GM18499 (cell line): ENCODE measurements around the gene TIMM8A.
"Not testable (repeated sequence)": the region's sequence is repeated elsewhere in the genome, so short reads cannot be mapped to it uniquely, and the experiment has no call there.

Experiments
- ATAC-seq: cut with Tn5 transposase; IDR thresholded peaks from one replicate; pipeline ENCODE4 v1.9.1; 2021; ENCODE audit warnings: moderate number of reproducible peaks; ENCODE audit not compliant: insufficient read depth, unreplicated experiment

The TIMM8A gene

GRCh38 chrX:101362116-101362515 is 13.6 kb upstream of the TIMM8A start:
- no peak for ATAC-seq

GRCh38 chrX:101360390-101360789 is 11.8 kb upstream of the TIMM8A start:
- ATAC-seq: no peak

GRCh38 chrX:101359966-101360365 is 11.4 kb upstream of the TIMM8A start:
- ATAC-seq: no peak

- ATAC-seq: no peak
Observed at GRCh38 chrX:101357166-101357795, 8.7 kb upstream of the TIMM8A start.

DNA sequence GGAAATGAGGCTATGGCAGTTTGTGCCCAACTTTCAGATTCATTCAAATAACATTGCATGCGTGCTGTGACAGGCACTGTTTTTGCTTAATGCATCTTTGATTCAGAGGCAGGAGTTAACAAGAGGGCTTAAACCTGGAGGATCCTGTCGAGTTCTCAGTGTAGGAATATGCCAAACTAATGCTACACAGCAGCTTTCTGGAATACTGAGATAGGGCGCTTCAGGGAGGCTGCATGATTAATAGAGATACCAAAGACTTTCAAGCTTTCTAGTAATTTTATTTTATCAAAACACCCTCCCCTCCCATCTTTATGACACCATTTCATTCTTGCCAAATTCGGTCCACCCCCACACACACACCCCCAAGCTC is 636 bp upstream of the TIMM8A start:
- no peak for ATAC-seq

DNA sequence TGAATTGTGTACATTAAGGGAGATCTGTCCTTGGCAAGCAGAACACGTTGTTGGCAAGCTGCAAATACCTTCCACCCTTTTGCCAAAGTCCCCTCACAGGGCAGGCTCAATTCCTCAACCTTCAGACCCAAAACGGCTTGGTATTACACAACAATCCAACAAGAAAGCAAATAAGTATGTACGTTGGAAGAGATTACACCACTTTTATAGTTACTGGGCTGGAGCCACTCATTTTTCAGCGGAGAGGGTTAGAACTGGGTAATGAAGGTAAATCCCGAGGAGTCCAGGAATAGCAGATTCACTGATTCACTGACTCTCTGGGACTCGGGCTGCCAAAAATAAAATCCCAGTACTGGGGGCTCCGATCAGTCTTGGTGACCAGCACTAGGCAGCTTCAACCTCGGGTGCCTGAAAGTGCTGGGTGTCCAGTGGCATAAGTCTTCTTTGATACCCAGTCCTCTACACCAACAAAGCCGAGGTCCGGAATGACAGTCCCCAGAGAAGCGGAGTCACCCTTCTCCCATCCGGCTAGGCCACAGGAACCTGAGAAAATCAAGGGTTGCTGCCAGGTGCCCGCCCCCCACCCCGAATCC is 587 bp downstream of the TIMM8A start:
- ATAC-seq: no peak

- no peak for ATAC-seq
Observed at GRCh38 chrX:101337776-101338271, 10.7 kb downstream of the TIMM8A start.

DNA sequence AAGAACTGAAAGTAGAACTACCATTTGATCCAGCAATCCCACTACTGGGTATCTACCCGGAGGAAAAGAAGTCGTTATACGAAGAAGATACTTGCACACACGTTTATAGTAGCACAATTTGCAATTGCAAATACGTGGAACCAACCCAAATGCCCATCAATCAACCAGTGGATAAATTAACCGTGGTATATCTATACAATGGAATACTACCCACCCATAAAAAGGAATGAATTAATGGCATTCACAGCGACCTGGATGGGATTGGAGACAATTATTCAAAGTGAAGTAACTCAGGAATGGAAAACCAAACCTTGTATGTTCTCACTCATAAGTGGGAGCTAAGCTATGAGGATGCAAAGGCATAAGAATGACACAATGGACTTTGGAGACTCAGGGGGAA is 14.2 kb downstream of the TIMM8A start:
- ATAC-seq: not testable (repeated sequence)

DNA sequence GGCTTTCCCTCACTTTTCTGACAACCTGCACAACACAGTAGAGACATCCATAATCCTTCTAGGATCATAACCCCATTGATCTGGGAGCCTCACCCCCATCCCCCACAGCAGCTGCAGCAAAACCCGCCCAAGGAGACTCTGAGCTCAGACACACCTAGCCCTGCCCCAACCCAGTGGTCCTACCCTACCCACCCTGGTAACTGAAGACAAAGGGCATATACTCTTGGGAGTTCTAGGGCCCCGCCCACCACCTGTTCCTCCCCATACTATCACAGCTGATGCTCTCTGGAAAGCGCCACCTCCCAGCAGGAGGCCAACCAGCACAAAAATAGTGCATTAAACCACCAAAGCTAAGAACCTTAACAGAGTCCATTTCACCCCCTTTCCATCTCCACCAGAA is 21.9 kb downstream of the TIMM8A start:
- not testable (repeated sequence) for ATAC-seq

GRCh38 chrX:101303790-101304189 is 44.8 kb downstream of the TIMM8A start:
- ATAC-seq: no peak
